NCI-H128 (cell line): ENCODE data around the gene RRAD.

ENCODE experiments used
- DNase-seq: peaks from one replicate; lab custom pipeline; 2025; ENCODE audit not compliant: unreplicated experiment; lab: John Stamatoyannopoulos, UW

The RRAD gene

GRCh38 chr16:66881014-66881417 lies 44.3 kb downstream of the RRAD start:
- no peak for DNase-seq

- peak; percentile 80 for DNase-seq
Observed at GRCh38 chr16:66880288-66881013, 44.9 kb downstream of the RRAD start, which contains the start of gene PDP2. PDP2 (plus strand) TSS chr16:66880515; CDS start chr16:66884285, 3,770 bp downstream.

- no peak for DNase-seq
Observed at GRCh38 chr16:66878067-66878466, 47.3 kb downstream of the RRAD start.

- no peak for DNase-seq
Observed at GRCh38 chr16:66874079-66874775, 51.1 kb downstream of the RRAD start.

- DNase-seq = no peak
Observed at GRCh38 chr16:66873685-66874055, 51.7 kb downstream of the RRAD start.

GRCh38 chr16:66872943-66873684 lies 52.2 kb downstream of the RRAD start:
- no peak for DNase-seq

- DNase-seq = no peak
Observed at GRCh38 chr16:66872559-66872942, 52.8 kb downstream of the RRAD start.

GRCh38 chr16:66871840-66872239 lies 53.5 kb downstream of the RRAD start:
- DNase-seq = no peak
